H1 (cell line): Measurements from ENCODE around the gene FAM131A. TPM values are rescaled to one million over a fixed set of nuclear protein-coding genes. Genes with fewer than 3 reads are reported as not detected.

Source experiments
- CTCF ChIA-PET: fragments of 300-600 bp; sonication (Branson Sonifier 250); formaldehyde crosslinking; loops from one replicate; lab custom pipeline; 2021; ENCODE audit not compliant: partially characterized antibody; lab: Charles Lee
- POLR2A ChIA-PET: fragments of 300-600 bp; sonication (Branson Sonifier 250); formaldehyde crosslinking; loops from one replicate; lab custom pipeline; 2021; ENCODE audit warnings: inconsistent platforms; ENCODE audit not compliant: partially characterized antibody; lab: Charles Lee
- DNase-seq, 2 experiments: peaks; one replicate each; pipeline versions ENCODE4 v3.0.0 to v3.0.0-alpha.2; 2010 to 2022; ENCODE audit warnings: low spot score in 2 of 2, low read depth in 1 of 2, mixed read lengths in 1 of 2
- FAIRE-seq: peaks from 2 replicates; lab custom pipeline; 2011; peaks lifted over from hg19 to GRCh38; lab: Jason Lieb, UNC
- H2AFZ ChIP-seq: 2 replicates; pipeline ENCODE4 v1.8.1; 2012; ENCODE audit warnings: low read length, inconsistent platforms
- H2AK5ac ChIP-seq: 2 replicates; pipeline ENCODE4 v1.6.1; 2013; ENCODE audit warnings: low read depth, low read length
- H2BK120ac ChIP-seq: replicated peaks from 2 replicates; pipeline ENCODE3; 2013; ENCODE audit warnings: low read depth, low read length, inconsistent platforms
- H2BK12ac ChIP-seq: 2 replicates; pipeline ENCODE4 v1.6.1; 2013; ENCODE audit warnings: low read depth, low read length
- H2BK15ac ChIP-seq: 2 replicates; pipeline ENCODE4 v1.6.1; 2013; ENCODE audit warnings: low read length
- H2BK20ac ChIP-seq: 2 replicates; pipeline ENCODE4 v1.6.1; 2013; ENCODE audit warnings: low read length
- H2BK5ac ChIP-seq: 2 replicates; pipeline ENCODE4 v1.6.1; 2013; ENCODE audit warnings: low read depth, low read length
- H3K14ac ChIP-seq: 2 replicates; pipeline ENCODE4 v1.6.1; 2013; ENCODE audit warnings: inconsistent platforms; ENCODE audit not compliant: insufficient read length
- H3K18ac ChIP-seq: 2 replicates; pipeline ENCODE4 v1.6.1; 2013; ENCODE audit warnings: low read length; ENCODE audit errors: extremely low read depth
- H3K23ac ChIP-seq: 2 replicates; pipeline ENCODE4 v1.6.1; 2013; ENCODE audit warnings: inconsistent platforms; ENCODE audit not compliant: insufficient read length
- H3K23me2 ChIP-seq: 2 replicates; pipeline ENCODE4 v1.6.1; 2013; ENCODE audit warnings: low read depth, low read length
- H3K27ac ChIP-seq: 2 replicates; pipeline ENCODE4 v1.6.1; 2011; ENCODE audit warnings: low read depth, low read length, inconsistent platforms
- H3K27me3 ChIP-seq, 4 experiments: replicated peaks in 1 of 4; 1 replicate in 1 of 4; 2 replicates in 3 of 4; pipeline versions ENCODE4 v1.6.1 to v1.8.1; 2011 to 2013; ENCODE audit warnings: low read length in 3 of 4, mild to moderate bottlenecking in 3 of 4, inconsistent platforms in 2 of 4, mixed read lengths in 2 of 4, moderate library complexity in 1 of 4; ENCODE audit not compliant: control insufficient read depth in 3 of 4, insufficient read depth in 3 of 4; ENCODE audit errors: extremely low read depth in 1 of 4
- H3K36me3 ChIP-seq, 4 experiments: 2 replicates each; pipeline versions ENCODE4 v1.6.1 to v1.8.1; 2011 to 2013; ENCODE audit warnings: mild to moderate bottlenecking in 4 of 4, low read length in 3 of 4, moderate library complexity in 2 of 4, control low read depth in 1 of 4, inconsistent platforms in 1 of 4; ENCODE audit not compliant: insufficient read depth in 4 of 4, control insufficient read depth in 2 of 4
- H3K4ac ChIP-seq: replicated peaks from 2 replicates; pipeline ENCODE3; 2013; ENCODE audit warnings: low read length, low read depth, mixed read lengths, inconsistent platforms; ENCODE audit not compliant: insufficient read length
- H3K4me1 ChIP-seq, 4 experiments: replicated peaks in 1 of 4; 1 replicate in 1 of 4; 2 replicates in 3 of 4; pipeline versions ENCODE4 v1.6.1 to v1.8.1; 2011 to 2013; ENCODE audit warnings: low read length in 3 of 4, inconsistent platforms in 2 of 4, mixed read lengths in 1 of 4; ENCODE audit not compliant: insufficient read depth in 4 of 4, control insufficient read depth in 3 of 4
- H3K4me2 ChIP-seq, 2 experiments: 2 replicates each; pipeline versions ENCODE4 v1.6.1 to v1.8.1; 2011 to 2013; ENCODE audit warnings: low read depth in 2 of 2, low read length in 2 of 2, control low read depth in 1 of 2, inconsistent platforms in 1 of 2, mild to moderate bottlenecking in 1 of 2; ENCODE audit not compliant: insufficient read depth in 1 of 2
- H3K4me3 ChIP-seq, 4 experiments: fragments of 200-600, 300-600 bp in 1 of 4; sonication (generic), shearing (Covaris generic), sonication (Bioruptor Twin) in 1 of 4; 2 replicates each; pipeline versions ENCODE4 v1.5.1 to v1.8.1; 2011 to 2016; ENCODE audit warnings: low read length in 4 of 4, low read depth in 3 of 4, control low read depth in 2 of 4, inconsistent platforms in 2 of 4, mild to moderate bottlenecking in 2 of 4, mixed read lengths in 1 of 4, moderate library complexity in 1 of 4; ENCODE audit not compliant: insufficient read depth in 2 of 4; ENCODE audit errors: extremely low read depth in 1 of 4
- H3K56ac ChIP-seq: replicated peaks from 2 replicates; pipeline ENCODE3; 2013; ENCODE audit warnings: low read depth, mild to moderate bottlenecking, mixed read lengths, low read length, inconsistent platforms; ENCODE audit not compliant: insufficient read length
- H3K79me1 ChIP-seq: 2 replicates; pipeline ENCODE4 v1.6.1; 2013; ENCODE audit warnings: low read depth, low read length, control low read depth
- H3K79me2 ChIP-seq, 2 experiments: 2 replicates each; pipeline versions ENCODE4 v1.6.1 to v1.8.1; 2012 to 2013; ENCODE audit warnings: low read length in 2 of 2, mild to moderate bottlenecking in 2 of 2, inconsistent platforms in 1 of 2; ENCODE audit not compliant: insufficient read depth in 2 of 2, control insufficient read depth in 1 of 2
- H3K9ac ChIP-seq, 4 experiments: replicated peaks in 1 of 4; 1 replicate in 1 of 4; 2 replicates in 3 of 4; pipeline versions ENCODE4 v1.6.1 to v1.8.1; 2011 to 2013; ENCODE audit warnings: low read depth in 3 of 4, low read length in 3 of 4, control low read depth in 2 of 4, mild to moderate bottlenecking in 2 of 4, moderate library complexity in 2 of 4, inconsistent platforms in 1 of 4; ENCODE audit errors: extremely low read depth in 1 of 4
- H3K9me3 ChIP-seq, 2 experiments: 2 replicates each; pipeline versions ENCODE4 v1.6.1 to v1.8.1; 2012 to 2013; ENCODE audit warnings: mild to moderate bottlenecking in 2 of 2, moderate library complexity in 2 of 2, control low read depth in 1 of 2, inconsistent platforms in 1 of 2, low read depth in 1 of 2, low read length in 1 of 2, mixed read lengths in 1 of 2; ENCODE audit not compliant: insufficient read depth in 2 of 2
- H4K20me1 ChIP-seq, 2 experiments: replicated peaks in 1 of 2; 2 replicates each; pipeline versions ENCODE3 to v1.8.1; 2011 to 2013; ENCODE audit warnings: inconsistent platforms in 2 of 2, low read length in 2 of 2, mild to moderate bottlenecking in 1 of 2; ENCODE audit not compliant: insufficient read depth in 2 of 2, control insufficient read depth in 1 of 2
- H4K5ac ChIP-seq: 2 replicates; pipeline ENCODE4 v1.6.1; 2013; ENCODE audit warnings: low read length, low read depth, mixed read lengths, inconsistent platforms; ENCODE audit not compliant: insufficient read length
- H4K8ac ChIP-seq: 2 replicates; pipeline ENCODE4 v1.8.0; 2013; ENCODE audit warnings: mild to moderate bottlenecking, moderate library complexity, low read length, inconsistent platforms; ENCODE audit not compliant: insufficient read depth; ENCODE audit errors: extremely low read depth
- H4K91ac ChIP-seq: replicated peaks from 2 replicates; pipeline ENCODE3; 2013; ENCODE audit warnings: low read length, mixed read lengths, inconsistent platforms; ENCODE audit not compliant: insufficient read length
- CEBPB ChIP-seq: IDR thresholded peaks from 2 replicates; pipeline ENCODE4 v1.6.1; 2012; ENCODE audit warnings: low read depth, low read length
- E2F6 ChIP-seq: IDR thresholded peaks from 2 replicates; pipeline ENCODE4 v1.6.1; 2012; ENCODE audit warnings: inconsistent platforms
- EZH2 ChIP-seq: fragments of 200-600 bp; sonication (generic); IDR thresholded peaks from 2 replicates; pipeline ENCODE4 v1.7.1; 2012; ENCODE audit warnings: low read depth, mild to moderate bottlenecking, moderate library complexity, low read length, inconsistent platforms; ENCODE audit not compliant: severe bottlenecking
- KDM1A ChIP-seq: fragments of 200-600, 300-600 bp; sonication (generic); IDR thresholded peaks from 2 replicates; pipeline ENCODE4 v1.7.1; 2016; ENCODE audit warnings: mild to moderate bottlenecking, low read length, borderline replicate concordance
- KDM4A ChIP-seq: IDR thresholded peaks from one replicate; pipeline ENCODE4 v1.7.1; 2012; ENCODE audit warnings: low read depth, mild to moderate bottlenecking, moderate library complexity, low read length, inconsistent platforms; ENCODE audit not compliant: severe bottlenecking
- POLR2AphosphoS5 ChIP-seq: IDR thresholded peaks from 2 replicates; pipeline ENCODE4 v1.6.1; 2011; ENCODE audit warnings: low read depth, low read length
- RNF2 ChIP-seq: fragments of 200-900, 300-1000 bp; sonication (generic); IDR thresholded peaks from 2 replicates; pipeline ENCODE4 v1.7.1; 2016; ENCODE audit warnings: borderline replicate concordance, low read depth, mild to moderate bottlenecking, antibody characterized with exemption, low read length; ENCODE audit not compliant: poor library complexity, severe bottlenecking; ENCODE audit errors: missing control alignments
- SUZ12 ChIP-seq: fragments of 200-600 bp; sonication (generic); IDR thresholded peaks from 2 replicates; pipeline ENCODE4 v1.6.1; 2012; ENCODE audit warnings: mild to moderate bottlenecking, inconsistent platforms, low read length, moderate library complexity, mixed read lengths
- WGBS, 2 experiments: shearing (Covaris generic) in 1 of 2; methylation state at CpG; one replicate each; pipeline versions ENCODE4 v1.1.6 to v1.1.7; 2013 to 2015; ENCODE audit warnings: low lambda C conversion rate in 2 of 2, mixed read lengths in 2 of 2, inconsistent platforms in 1 of 2, low coverage in 1 of 2, missing lambda C conversion rate in 1 of 2; ENCODE audit not compliant: insufficient replicate concordance in 2 of 2, insufficient coverage in 1 of 2, insufficient read length in 1 of 2; ENCODE audit errors: extremely low coverage in 1 of 2, missing lambda C conversion rate in 1 of 2; 5-methylcytosine and 5-hydroxymethylcytosine counted together
- polyA plus RNA-seq, 7 experiments: library from polyadenylated mRNA; depleted of rRNA in 3 of 7; stranded (reverse) in 5 of 7; unstranded in 2 of 7; fragments of >200 nt in 5 of 7; fragments of 200-250 nt in 2 of 7; gene quantifications; 1 replicate in 5 of 7; 2 replicates in 1 of 7; 4 replicates in 1 of 7; pipeline versions ENCODE4 v1.2.1 to v1.2.3, GENCODE V29; 2011 to 2013; ENCODE audit warnings: missing spikeins in 2 of 7, mixed read lengths in 2 of 7
- total RNA-seq: library from RNA; stranded (reverse); fragmentation: NEBNext Ultra II Directional; extraction: Animal tissue kit (Norgen Biotek cat#: 25700); gene quantifications from 2 replicates; pipeline ENCODE4 v1.2.1, GENCODE V29; 2021

FAM131A gene
- total and polyA plus RNA-seq, 2 of the 8 experiments (the other 6 are each of a cell fraction or from before 2014, with no cell fraction given): 16.0 to 21.9 TPM

GRCh38 chr3:184380627-184381260 is 43.3 kb downstream of the FAM131A start:
- Histone ChIP-seq H2AFZ (no peak overlapping the region), H3K79me2 (no peaks in the 10 kb centered on the region), H3K27ac (no peak overlapping the region), H3K18ac (no peak overlapping the region; the same call in 1 of the 2 replicates), H2AK5ac (no peak overlapping the region), H3K23me2 (peaks cover 15% of the 10 kb centered on the region; the same call in 1 of the 2 replicates), H3K4me2 (peak overlapping the region; percentile 93 to 97), H4K91ac (no peak overlapping the region), H3K4me1 (peaks cover 0 to 33% (median 27%) of the 10 kb centered on the region in 4 experiments; a peak in 6 of 7 replicates), H3K23ac (no peak overlapping the region), H3K9me3 (no peaks in the 10 kb centered on the region), H2BK5ac (peak overlapping the region; percentile 71; the same call in 1 of the 2 replicates), H3K56ac (no peak overlapping the region), H4K8ac (no peak overlapping the region; the same call in 1 of the 2 replicates), H4K20me1 (peaks cover 2 to 9% of the 10 kb centered on the region in 2 experiments), H3K4ac (no peak overlapping the region), H3K9ac (no peak overlapping the region), H3K4me3 (peak overlapping the region; percentile 52 to 71 (median 55)), H3K36me3 (no peaks in the 10 kb centered on the region), H4K5ac (no peak overlapping the region), H3K27me3 (peaks cover 31 to 55% (median 49%) of the 10 kb centered on the region in 4 experiments), H2BK120ac (no peak overlapping the region), H3K14ac (no peak overlapping the region), H2BK12ac (no peak overlapping the region; the same call in 1 of the 2 replicates), H2BK20ac (no peak overlapping the region), H3K79me1 (no peaks in the 10 kb centered on the region), H2BK15ac (no peak overlapping the region)
- FAIRE-seq: no peak
- CTCF ChIA-PET: interaction anchor here (0.8 to 8.3 kb wide), 10 partner anchors 7 to 158 kb away, joined by 3 to 78 read pairs (median 4); no protein-coding TSS in a partner anchor
- 2% methylated on average over 30 of the region's 42 CpGs; no CpG with 5 or more reads in 1 of the 2 experiments for WGBS, 2 experiments
- POLR2A ChIA-PET: interaction anchor here (0.7 to 1.7 kb wide), 6 partner anchors 9 to 245 kb away, joined by 3 to 4 read pairs (median 4); partner anchors contain the start of genes EIF2B5 and FAM131A
- TF ChIP-seq KDM1A: peak; percentile 48; the same call in 1 of the 2 replicates
- peak; percentile 95 for TF ChIP-seq EZH2
- TF ChIP-seq CEBPB: no peak
- no peak for TF ChIP-seq POLR2AphosphoS5
- TF ChIP-seq RNF2: peak; percentile 68
- no peak for TF ChIP-seq KDM4A
- peak; percentile 90 for TF ChIP-seq SUZ12
- peak; percentile 65; the same call in 1 of the 2 replicates for TF ChIP-seq E2F6
- DNase-seq: no peak
